Middle frontal gyrus (tissue), 1 donor: ENCODE results near the gene RAB26.
A peak's percentile ranks its signal among the peaks of the same experiment; 100 is the strongest.

Experiments
- DNase-seq: peaks from one replicate; pipeline ENCODE4 v3.0.0-alpha.2; 2015; ENCODE audit warnings: low spot score; ENCODE audit errors: extremely low spot score

The RAB26 gene

GRCh38 chr16:2159175-2159838, 10.9 kb downstream of the RAB26 start:
- DNase-seq: peak; percentile 47

- DNase-seq: no peak
Observed at GRCh38 chr16:2160915-2161551, 12.6 kb downstream of the RAB26 start.

GRCh38 chr16:2161911-2162310, 13.5 kb downstream of the RAB26 start:
- no peak for DNase-seq

GRCh38 chr16:2162676-2163118, 14.3 kb downstream of the RAB26 start:
- no peak for DNase-seq

GRCh38 chr16:2163211-2163881, 14.9 kb downstream of the RAB26 start:
- DNase-seq: no peak

GRCh38 chr16:2165861-2166260, 17.4 kb downstream of the RAB26 start:
- DNase-seq: no peak

- no peak for DNase-seq
Observed at GRCh38 chr16:2166263-2167067, 18.0 kb downstream of the RAB26 start.

- DNase-seq: no peak
Observed at GRCh38 chr16:2167068-2167638, 18.7 kb downstream of the RAB26 start.

- DNase-seq: no peak
Observed at GRCh38 chr16:2170080-2170479, 21.7 kb downstream of the RAB26 start.

GRCh38 chr16:2170587-2171435, 22.4 kb downstream of the RAB26 start:
- no peak for DNase-seq

GRCh38 chr16:2171601-2172178, 23.3 kb downstream of the RAB26 start:
- no peak for DNase-seq

GRCh38 chr16:2172688-2173335, 24.4 kb downstream of the RAB26 start:
- no peak for DNase-seq

- no peak for DNase-seq
Observed at GRCh38 chr16:2173366-2173765, 24.9 kb downstream of the RAB26 start.

GRCh38 chr16:2173916-2174315, 25.5 kb downstream of the RAB26 start:
- DNase-seq: no peak

GRCh38 chr16:2174396-2175131, 26.1 kb downstream of the RAB26 start:
- DNase-seq: no peak

GRCh38 chr16:2175454-2175853, 27.0 kb downstream of the RAB26 start:
- DNase-seq: no peak

GRCh38 chr16:2176047-2176446, 27.6 kb downstream of the RAB26 start:
- DNase-seq: no peak

GRCh38 chr16:2177101-2177500, 28.7 kb downstream of the RAB26 start:
- DNase-seq: no peak

GRCh38 chr16:2177561-2177960, 29.1 kb downstream of the RAB26 start:
- no peak for DNase-seq
